ENCODE results near the gene EMX2.

- TF ChIP-seq CTCF (IDR thresholded peaks at IDR 0.05): no peak
- no peak for TF ChIP-seq EP300 (IDR thresholded peaks at IDR 0.05)
These were observed 11.8 kb upstream of the EMX2 start for GRCh38 chr10:117530791-117531190.

Measured in gastroesophageal sphincter (tissue), 3 donors.